ENCODE results near the gene PTPRJ. TPM values are rescaled to one million over a fixed set of nuclear protein-coding genes. Genes with fewer than 3 reads are reported as not detected.

PTPRJ gene
- total and polyA plus RNA-seq, 2 of the 13 experiments (the other 11 are each of a cell fraction or from before 2014, with no cell fraction given), result 1.0 to 1.2 TPM

DNA sequence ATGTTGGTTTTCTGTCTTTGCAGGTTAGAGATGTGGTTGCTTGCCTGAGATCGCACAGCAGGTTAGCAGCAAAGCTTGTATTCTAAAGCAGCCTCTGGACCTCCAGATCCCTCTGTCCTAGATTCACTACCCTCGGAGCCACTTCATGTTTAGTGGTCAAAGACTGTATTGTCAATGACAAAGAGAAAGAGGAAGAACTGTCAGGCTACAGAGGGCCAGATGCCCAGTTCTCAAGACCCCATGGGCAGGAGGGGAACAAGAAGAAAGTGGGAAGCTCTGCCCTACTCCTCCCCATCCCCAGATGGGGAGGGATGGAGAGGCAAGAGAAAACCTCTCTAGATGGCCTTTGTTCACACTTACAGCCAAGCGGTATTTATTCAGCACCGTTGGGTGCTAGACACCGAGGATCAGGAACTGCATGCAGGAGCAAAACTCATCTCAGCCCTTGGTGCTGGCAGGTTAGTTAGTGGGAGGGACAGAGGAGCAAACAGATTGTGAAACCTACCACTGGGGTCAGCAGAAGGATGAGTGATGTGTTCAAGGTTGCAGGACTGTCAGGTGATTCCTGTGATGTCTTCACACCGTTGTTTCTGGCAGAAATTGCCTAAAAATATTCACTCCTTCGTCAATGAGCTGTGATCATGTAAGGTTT, 38.3 kb upstream of the PTPRJ start (continued):
- TF ChIP-seq, protein P1, sequence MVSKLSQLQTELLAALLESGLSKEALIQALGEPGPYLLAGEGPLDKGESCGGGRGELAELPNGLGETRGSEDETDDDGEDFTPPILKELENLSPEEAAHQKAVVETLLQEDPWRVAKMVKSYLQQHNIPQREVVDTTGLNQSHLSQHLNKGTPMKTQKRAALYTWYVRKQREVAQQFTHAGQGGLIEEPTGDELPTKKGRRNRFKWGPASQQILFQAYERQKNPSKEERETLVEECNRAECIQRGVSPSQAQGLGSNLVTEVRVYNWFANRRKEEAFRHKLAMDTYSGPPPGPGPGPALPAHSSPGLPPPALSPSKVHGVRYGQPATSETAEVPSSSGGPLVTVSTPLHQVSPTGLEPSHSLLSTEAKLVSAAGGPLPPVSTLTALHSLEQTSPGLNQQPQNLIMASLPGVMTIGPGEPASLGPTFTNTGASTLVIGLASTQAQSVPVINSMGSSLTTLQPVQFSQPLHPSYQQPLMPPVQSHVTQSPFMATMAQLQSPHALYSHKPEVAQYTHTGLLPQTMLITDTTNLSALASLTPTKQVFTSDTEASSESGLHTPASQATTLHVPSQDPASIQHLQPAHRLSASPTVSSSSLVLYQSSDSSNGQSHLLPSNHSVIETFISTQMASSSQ (IDR thresholded peaks at IDR 0.05; ENCODE audit: low read depth), result no peak
- TF ChIP-seq, protein P1 (CRISPR knock-in tag; IDR thresholded peaks at IDR 0.05; ENCODE audit: borderline replicate concordance), result no peak
- TF ChIP-seq, protein P2, sequence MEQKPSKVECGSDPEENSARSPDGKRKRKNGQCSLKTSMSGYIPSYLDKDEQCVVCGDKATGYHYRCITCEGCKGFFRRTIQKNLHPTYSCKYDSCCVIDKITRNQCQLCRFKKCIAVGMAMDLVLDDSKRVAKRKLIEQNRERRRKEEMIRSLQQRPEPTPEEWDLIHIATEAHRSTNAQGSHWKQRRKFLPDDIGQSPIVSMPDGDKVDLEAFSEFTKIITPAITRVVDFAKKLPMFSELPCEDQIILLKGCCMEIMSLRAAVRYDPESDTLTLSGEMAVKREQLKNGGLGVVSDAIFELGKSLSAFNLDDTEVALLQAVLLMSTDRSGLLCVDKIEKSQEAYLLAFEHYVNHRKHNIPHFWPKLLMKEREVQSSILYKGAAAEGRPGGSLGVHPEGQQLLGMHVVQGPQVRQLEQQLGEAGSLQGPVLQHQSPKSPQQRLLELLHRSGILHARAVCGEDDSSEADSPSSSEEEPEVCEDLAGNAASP (CRISPR knock-in tag; IDR thresholded peaks at IDR 0.05; ENCODE audit: borderline replicate concordance), result no peak
- peak; percentile 87 for TF ChIP-seq RARA (CRISPR knock-in tag; IDR thresholded peaks at IDR 0.05)
- TF ChIP-seq, protein P3, sequence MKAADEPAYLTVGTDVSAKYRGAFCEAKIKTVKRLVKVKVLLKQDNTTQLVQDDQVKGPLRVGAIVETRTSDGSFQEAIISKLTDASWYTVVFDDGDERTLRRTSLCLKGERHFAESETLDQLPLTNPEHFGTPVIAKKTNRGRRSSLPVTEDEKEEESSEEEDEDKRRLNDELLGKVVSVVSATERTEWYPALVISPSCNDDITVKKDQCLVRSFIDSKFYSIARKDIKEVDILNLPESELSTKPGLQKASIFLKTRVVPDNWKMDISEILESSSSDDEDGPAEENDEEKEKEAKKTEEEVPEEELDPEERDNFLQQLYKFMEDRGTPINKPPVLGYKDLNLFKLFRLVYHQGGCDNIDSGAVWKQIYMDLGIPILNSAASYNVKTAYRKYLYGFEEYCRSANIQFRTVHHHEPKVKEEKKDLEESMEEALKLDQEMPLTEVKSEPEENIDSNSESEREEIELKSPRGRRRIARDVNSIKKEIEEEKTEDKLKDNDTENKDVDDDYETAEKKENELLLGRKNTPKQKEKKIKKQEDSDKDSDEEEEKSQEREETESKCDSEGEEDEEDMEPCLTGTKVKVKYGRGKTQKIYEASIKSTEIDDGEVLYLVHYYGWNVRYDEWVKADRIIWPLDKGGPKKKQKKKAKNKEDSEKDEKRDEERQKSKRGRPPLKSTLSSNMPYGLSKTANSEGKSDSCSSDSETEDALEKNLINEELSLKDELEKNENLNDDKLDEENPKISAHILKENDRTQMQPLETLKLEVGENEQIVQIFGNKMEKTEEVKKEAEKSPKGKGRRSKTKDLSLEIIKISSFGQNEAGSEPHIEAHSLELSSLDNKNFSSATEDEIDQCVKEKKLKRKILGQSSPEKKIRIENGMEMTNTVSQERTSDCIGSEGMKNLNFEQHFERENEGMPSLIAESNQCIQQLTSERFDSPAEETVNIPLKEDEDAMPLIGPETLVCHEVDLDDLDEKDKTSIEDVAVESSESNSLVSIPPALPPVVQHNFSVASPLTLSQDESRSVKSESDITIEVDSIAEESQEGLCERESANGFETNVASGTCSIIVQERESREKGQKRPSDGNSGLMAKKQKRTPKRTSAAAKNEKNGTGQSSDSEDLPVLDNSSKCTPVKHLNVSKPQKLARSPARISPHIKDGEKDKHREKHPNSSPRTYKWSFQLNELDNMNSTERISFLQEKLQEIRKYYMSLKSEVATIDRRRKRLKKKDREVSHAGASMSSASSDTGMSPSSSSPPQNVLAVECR (CRISPR knock-in tag; IDR thresholded peaks at IDR 0.05; ENCODE audit: borderline replicate concordance), result no peak; the same call in 1 of the 2 replicates
- peak; percentile 62 for TF ChIP-seq FOXA3 (CRISPR knock-in tag; IDR thresholded peaks at IDR 0.05)
- peak; percentile 94 for TF ChIP-seq CEBPB (IDR thresholded peaks at IDR 0.05; ENCODE audit: borderline replicate concordance, low read depth, low read length)
- no peak for TF ChIP-seq MAZ (IDR thresholded peaks at IDR 0.05; ENCODE audit: borderline replicate concordance, low read depth, low read length)
- TF ChIP-seq MAZ (CRISPR knock-in tag; IDR thresholded peaks at IDR 0.05; ENCODE audit: low read depth), result no peak
- TF ChIP-seq GATA4 (IDR thresholded peaks at IDR 0.05; ENCODE audit: borderline replicate concordance, low read depth), result no peak
- no peak for TF ChIP-seq ZBTB21 (CRISPR knock-in tag; IDR thresholded peaks at IDR 0.05)
- TF ChIP-seq, protein P4, sequence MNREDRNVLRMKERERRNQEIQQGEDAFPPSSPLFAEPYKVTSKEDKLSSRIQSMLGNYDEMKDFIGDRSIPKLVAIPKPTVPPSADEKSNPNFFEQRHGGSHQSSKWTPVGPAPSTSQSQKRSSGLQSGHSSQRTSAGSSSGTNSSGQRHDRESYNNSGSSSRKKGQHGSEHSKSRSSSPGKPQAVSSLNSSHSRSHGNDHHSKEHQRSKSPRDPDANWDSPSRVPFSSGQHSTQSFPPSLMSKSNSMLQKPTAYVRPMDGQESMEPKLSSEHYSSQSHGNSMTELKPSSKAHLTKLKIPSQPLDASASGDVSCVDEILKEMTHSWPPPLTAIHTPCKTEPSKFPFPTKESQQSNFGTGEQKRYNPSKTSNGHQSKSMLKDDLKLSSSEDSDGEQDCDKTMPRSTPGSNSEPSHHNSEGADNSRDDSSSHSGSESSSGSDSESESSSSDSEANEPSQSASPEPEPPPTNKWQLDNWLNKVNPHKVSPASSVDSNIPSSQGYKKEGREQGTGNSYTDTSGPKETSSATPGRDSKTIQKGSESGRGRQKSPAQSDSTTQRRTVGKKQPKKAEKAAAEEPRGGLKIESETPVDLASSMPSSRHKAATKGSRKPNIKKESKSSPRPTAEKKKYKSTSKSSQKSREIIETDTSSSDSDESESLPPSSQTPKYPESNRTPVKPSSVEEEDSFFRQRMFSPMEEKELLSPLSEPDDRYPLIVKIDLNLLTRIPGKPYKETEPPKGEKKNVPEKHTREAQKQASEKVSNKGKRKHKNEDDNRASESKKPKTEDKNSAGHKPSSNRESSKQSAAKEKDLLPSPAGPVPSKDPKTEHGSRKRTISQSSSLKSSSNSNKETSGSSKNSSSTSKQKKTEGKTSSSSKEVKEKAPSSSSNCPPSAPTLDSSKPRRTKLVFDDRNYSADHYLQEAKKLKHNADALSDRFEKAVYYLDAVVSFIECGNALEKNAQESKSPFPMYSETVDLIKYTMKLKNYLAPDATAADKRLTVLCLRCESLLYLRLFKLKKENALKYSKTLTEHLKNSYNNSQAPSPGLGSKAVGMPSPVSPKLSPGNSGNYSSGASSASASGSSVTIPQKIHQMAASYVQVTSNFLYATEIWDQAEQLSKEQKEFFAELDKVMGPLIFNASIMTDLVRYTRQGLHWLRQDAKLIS (CRISPR knock-in tag; IDR thresholded peaks at IDR 0.05), result no peak
- TF ChIP-seq, protein P5, sequence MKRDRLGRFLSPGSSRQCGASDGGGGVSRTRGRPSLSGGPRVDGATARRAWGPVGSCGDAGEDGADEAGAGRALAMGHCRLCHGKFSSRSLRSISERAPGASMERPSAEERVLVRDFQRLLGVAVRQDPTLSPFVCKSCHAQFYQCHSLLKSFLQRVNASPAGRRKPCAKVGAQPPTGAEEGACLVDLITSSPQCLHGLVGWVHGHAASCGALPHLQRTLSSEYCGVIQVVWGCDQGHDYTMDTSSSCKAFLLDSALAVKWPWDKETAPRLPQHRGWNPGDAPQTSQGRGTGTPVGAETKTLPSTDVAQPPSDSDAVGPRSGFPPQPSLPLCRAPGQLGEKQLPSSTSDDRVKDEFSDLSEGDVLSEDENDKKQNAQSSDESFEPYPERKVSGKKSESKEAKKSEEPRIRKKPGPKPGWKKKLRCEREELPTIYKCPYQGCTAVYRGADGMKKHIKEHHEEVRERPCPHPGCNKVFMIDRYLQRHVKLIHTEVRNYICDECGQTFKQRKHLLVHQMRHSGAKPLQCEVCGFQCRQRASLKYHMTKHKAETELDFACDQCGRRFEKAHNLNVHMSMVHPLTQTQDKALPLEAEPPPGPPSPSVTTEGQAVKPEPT (CRISPR knock-in tag; IDR thresholded peaks at IDR 0.05; ENCODE audit: low read depth), result no peak
